Chondrocyte (in vitro differentiated cells): ENCODE data around the gene RUNX1. TPM values are rescaled to one million over a fixed set of nuclear protein-coding genes. Genes with fewer than 3 reads are reported as not detected.

ENCODE experiments used
- DNase-seq: peaks from one replicate; pipeline ENCODE4 v3.0.0; 2021; ENCODE audit warnings: mixed read lengths, low spot score
- H3K27ac Mint-ChIP-seq: one replicate; pipeline ENCODE4 v1.8.0; 2021; ENCODE audit warnings: mild to moderate bottlenecking, moderate library complexity, mixed read lengths; ENCODE audit not compliant: unreplicated experiment
- H3K27me3 Mint-ChIP-seq: 2 replicates; pipeline ENCODE4 v1.8.0; 2021; ENCODE audit warnings: low read depth, mixed read lengths
- H3K36me3 Mint-ChIP-seq: 2 replicates; pipeline ENCODE4 v1.8.0; 2021; ENCODE audit warnings: low read depth, mixed read lengths
- H3K4me1 Mint-ChIP-seq: 2 replicates; pipeline ENCODE4 v1.8.0; 2021; ENCODE audit warnings: low read depth, mild to moderate bottlenecking, mixed read lengths
- H3K4me3 Mint-ChIP-seq: one replicate; pipeline ENCODE4 v1.8.0; 2021; ENCODE audit warnings: mild to moderate bottlenecking, moderate library complexity, mixed read lengths; ENCODE audit not compliant: unreplicated experiment
- H3K9me3 Mint-ChIP-seq: 2 replicates; pipeline ENCODE4 v1.8.0; 2021; ENCODE audit warnings: low read depth, mixed read lengths
- total RNA-seq: library from RNA; stranded (reverse); gene quantifications from 3 replicates; pipeline ENCODE4 v1.2.1, GENCODE V29; 2021
- TF ChIP-seq, protein P1 (sequence below): fragments of 200-600 bp; sonication (generic); IDR thresholded peaks from 2 replicates; pipeline ENCODE4 v1.5.0; 2021; ENCODE audit warnings: antibody characterized with exemption, mild to moderate bottlenecking, moderate library complexity

Gene RUNX1
- total RNA-seq, 1 donor from 2014 or later: 37.9 TPM

DNA sequence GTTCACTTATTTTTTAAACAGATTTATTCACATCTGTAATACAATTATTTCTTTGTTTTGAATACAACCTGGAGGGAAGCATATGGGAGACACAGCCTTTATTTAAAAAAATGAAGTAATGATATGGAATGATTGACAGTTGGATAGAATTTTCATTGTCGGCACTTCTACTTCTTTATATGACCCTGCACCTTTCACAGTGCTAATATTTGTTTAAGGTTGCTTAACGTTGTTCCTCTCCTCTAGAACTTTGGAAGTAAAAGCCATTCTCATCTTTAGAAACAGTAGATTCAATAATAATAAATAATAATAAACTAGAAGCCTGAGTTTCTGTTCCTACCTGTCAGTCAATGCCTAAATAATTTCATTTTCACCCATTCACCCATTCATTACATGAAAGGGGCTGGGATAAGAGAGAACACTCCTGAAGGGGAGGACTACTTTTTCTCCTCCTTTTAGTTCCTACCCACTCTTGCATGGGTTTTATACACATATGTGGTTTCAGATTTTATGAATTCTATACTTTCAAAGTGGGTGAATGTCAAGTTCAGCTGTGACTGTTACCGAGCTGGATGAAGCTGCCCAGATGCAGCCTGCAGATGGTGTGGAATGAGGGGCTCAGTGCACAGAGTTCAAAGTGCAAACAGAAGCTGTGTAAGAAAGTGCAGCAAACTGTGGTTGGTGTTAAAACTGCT lies 9.4 kb downstream of the RUNX1 start:
- H3K4me3 Mint-ChIP-seq: no peak overlapping the region
- H3K36me3 Mint-ChIP-seq: peaks cover 4% of the 10 kb centered on the region
- DNase-seq: no peak
- no peaks in the 10 kb centered on the region for H3K9me3 Mint-ChIP-seq
- TF ChIP-seq, protein P1, sequence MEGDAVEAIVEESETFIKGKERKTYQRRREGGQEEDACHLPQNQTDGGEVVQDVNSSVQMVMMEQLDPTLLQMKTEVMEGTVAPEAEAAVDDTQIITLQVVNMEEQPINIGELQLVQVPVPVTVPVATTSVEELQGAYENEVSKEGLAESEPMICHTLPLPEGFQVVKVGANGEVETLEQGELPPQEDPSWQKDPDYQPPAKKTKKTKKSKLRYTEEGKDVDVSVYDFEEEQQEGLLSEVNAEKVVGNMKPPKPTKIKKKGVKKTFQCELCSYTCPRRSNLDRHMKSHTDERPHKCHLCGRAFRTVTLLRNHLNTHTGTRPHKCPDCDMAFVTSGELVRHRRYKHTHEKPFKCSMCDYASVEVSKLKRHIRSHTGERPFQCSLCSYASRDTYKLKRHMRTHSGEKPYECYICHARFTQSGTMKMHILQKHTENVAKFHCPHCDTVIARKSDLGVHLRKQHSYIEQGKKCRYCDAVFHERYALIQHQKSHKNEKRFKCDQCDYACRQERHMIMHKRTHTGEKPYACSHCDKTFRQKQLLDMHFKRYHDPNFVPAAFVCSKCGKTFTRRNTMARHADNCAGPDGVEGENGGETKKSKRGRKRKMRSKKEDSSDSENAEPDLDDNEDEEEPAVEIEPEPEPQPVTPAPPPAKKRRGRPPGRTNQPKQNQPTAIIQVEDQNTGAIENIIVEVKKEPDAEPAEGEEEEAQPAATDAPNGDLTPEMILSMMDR: no peak
- no peak overlapping the region for H3K27ac Mint-ChIP-seq
- H3K4me1 Mint-ChIP-seq: peaks cover 10% of the 10 kb centered on the region
- H3K27me3 Mint-ChIP-seq: no peaks in the 10 kb centered on the region

DNA sequence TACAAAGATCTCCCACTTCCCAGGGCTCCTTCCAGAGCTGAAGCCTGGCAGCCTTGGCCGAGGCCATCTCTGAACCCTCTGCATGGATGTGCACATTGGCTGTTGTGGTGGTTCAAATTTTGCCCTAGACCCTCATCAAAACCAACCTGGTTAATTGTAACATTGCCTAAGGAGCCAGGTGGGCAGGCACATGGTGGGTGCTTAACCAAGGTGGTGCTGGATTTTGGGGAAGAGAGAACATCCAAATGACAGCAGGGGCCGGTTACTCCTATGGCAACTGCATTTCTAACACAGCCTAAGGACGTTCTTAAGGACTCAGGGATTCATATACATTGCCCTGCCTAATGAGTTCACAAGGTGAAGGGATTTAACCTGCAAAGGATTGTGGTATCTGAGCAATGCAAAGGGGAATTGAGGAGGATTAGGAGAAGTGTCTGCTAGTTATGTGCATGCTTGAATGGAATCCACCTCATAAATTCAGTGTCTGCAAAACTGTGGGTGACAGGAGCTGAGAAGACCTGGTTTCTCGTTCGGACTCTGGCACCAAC lies 10.3 kb downstream of the RUNX1 start:
- no peaks in the 10 kb centered on the region for H3K9me3 Mint-ChIP-seq
- no peaks in the 10 kb centered on the region for H3K27me3 Mint-ChIP-seq
- no peak overlapping the region for H3K27ac Mint-ChIP-seq
- TF ChIP-seq, protein P1: no peak
- H3K36me3 Mint-ChIP-seq: peaks cover 5% of the 10 kb centered on the region
- H3K4me3 Mint-ChIP-seq: no peak overlapping the region
- no peak for DNase-seq
- peaks cover 10% of the 10 kb centered on the region for H3K4me1 Mint-ChIP-seq

DNA sequence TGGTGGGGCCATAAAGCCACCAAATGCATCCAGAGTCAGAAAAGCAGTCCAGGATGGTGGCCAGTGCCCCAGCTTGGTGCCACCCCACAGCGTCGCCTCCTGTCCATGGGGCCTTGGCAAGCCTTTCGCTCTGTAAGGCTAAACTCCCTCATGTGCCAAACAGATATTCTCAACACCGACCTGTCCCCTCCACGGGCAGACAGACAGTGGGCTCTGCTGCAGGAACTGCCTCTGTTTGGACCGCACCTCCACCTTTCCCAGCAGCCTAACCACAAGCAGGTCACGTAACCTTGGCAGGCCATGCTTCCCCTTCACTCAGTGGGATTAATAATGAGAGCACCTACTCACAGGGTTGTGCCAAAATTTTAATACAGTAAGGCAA lies 11.7 kb downstream of the RUNX1 start:
- Mint-ChIP-seq H3K27ac (no peak overlapping the region), H3K36me3 (peaks cover 4% of the 10 kb centered on the region), H3K9me3 (peaks cover 4% of the 10 kb centered on the region), H3K4me1 (peaks cover 10% of the 10 kb centered on the region), H3K4me3 (no peak overlapping the region), H3K27me3 (no peaks in the 10 kb centered on the region)
- DNase-seq: no peak
- TF ChIP-seq, protein P1: no peak

DNA sequence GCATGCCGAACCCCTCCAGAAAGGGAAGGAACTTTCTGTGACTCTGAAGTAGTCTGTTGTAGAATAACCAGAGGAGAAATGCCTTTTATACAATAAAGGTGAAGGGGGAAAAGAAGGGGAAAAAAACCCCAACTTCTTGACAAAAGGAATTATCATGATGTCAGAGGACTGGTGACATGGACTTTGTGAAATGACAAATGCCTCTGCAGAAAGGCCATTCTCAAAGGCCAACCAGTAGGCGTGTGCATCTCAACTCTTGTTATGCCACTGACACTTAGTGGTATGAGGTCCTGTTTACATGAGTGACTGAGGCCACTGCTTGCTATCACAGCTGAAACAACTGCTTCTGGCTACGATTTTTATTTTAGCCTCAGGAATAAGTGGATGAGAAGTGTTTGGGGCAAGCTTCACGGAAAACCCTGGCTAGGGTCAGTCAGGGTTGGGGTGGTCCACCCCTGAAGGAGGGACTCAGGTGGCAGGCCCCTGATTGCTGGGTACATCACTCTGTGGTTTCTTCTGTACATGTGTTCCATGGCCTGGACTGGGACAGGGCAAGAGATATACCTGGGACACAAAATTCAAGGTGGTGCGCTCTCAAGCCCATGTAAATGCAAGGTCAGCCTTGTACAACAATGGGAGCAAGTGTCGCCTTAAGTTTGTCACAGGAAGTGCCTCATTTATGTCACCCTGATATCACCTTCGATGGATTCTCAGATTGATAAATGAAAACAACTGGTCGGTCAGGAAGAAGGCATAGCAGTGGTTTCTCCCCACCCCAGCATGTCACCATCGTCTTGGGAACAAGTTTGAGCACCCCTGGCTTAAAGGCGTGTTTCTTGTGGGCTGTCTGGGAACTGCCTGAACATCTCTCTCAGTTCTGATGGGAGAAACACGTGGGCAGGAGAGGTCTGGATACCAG lies 12.4 kb downstream of the RUNX1 start:
- peaks cover 4% of the 10 kb centered on the region for H3K36me3 Mint-ChIP-seq
- TF ChIP-seq, protein P1: no peak
- DNase-seq: no peak
- H3K4me1 Mint-ChIP-seq: peaks cover 10% of the 10 kb centered on the region
- no peak overlapping the region for H3K27ac Mint-ChIP-seq
- H3K9me3 Mint-ChIP-seq: peaks cover 4% of the 10 kb centered on the region
- H3K27me3 Mint-ChIP-seq: no peaks in the 10 kb centered on the region
- H3K4me3 Mint-ChIP-seq: no peak overlapping the region

DNA sequence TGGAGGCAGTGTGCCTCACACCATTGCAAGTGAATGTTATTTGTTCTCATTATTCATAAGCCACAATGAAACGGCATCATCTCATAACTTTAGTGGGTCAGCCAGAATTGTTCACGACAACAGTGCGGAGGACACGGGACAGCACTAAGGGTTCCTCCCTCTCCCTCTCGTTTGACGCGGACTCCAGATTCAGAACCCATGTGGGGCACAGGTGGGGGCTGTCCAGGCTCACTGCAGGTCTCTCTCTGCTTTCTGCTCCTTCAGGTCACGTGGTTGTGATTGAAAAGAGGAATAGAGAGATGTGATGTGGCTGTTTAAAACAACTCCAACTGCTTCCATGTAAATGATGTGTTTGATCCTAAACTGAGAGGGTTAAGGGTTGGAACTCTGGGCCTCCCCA lies 13.5 kb downstream of the RUNX1 start:
- Mint-ChIP-seq H3K27ac (no peak overlapping the region), H3K36me3 (peaks cover 4% of the 10 kb centered on the region), H3K9me3 (peaks cover 4% of the 10 kb centered on the region), H3K4me1 (no peaks in the 10 kb centered on the region), H3K27me3 (no peaks in the 10 kb centered on the region), H3K4me3 (no peak overlapping the region)
- no peak for DNase-seq
- TF ChIP-seq, protein P1: no peak
